HFF-Myc (cell line): ENCODE results near the gene VAMP2.

Source experiments
- DNase-seq: peaks from one replicate; pipeline ENCODE4 v3.0.0-alpha.2; 2011; ENCODE audit warnings: low read depth; ENCODE audit errors: extremely low read depth
- H3K4me3 ChIP-seq: replicated peaks from 2 replicates; pipeline ENCODE4 v1.5.1; 2011; ENCODE audit warnings: low read depth, mild to moderate bottlenecking, control low read depth, low read length
- CTCF ChIP-seq: IDR thresholded peaks from 2 replicates; pipeline ENCODE4 v1.5.1; 2012; ENCODE audit warnings: mild to moderate bottlenecking, low read depth, low read length, control low read depth; ENCODE audit errors: missing control alignments

The VAMP2 gene

GRCh38 chr17:8131844-8132441 lies 30.8 kb downstream of the VAMP2 start:
- no peak for TF ChIP-seq CTCF
- no peak for DNase-seq
- no peak overlapping the region for H3K4me3 ChIP-seq

DNA sequence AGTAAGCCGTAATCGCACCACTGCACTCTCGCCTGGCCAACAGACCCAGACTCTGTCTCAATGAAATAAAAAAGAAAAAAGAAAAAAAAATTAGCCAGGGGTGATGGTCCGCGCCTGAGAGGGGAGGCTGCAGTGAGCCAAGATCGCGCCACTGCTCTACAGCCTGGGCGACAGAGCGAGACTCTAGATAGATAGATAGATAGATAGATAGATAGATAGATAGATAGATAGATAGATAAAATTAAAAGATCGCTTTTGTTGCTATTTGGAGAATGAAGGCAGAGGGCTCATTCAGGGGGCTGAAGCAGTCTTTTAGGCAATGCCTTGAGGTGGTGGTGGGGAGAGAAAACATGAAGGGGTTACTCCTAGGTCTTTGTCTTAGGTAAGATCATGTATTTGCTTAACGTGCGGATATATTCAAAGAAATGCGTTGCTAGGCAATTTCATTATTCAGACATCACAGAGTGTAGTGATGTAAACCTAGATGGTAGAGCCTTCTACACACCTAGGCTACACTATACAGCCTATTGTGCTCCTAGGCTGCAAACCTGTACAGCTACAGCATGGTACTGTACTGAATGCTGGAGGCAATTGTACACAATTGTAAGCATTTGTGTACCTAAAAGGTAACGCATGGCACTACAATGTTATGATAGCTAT lies 34.5 kb downstream of the VAMP2 start:
- DNase-seq = no peak
- TF ChIP-seq CTCF = no peak
- H3K4me3 ChIP-seq = no peak overlapping the region

DNA sequence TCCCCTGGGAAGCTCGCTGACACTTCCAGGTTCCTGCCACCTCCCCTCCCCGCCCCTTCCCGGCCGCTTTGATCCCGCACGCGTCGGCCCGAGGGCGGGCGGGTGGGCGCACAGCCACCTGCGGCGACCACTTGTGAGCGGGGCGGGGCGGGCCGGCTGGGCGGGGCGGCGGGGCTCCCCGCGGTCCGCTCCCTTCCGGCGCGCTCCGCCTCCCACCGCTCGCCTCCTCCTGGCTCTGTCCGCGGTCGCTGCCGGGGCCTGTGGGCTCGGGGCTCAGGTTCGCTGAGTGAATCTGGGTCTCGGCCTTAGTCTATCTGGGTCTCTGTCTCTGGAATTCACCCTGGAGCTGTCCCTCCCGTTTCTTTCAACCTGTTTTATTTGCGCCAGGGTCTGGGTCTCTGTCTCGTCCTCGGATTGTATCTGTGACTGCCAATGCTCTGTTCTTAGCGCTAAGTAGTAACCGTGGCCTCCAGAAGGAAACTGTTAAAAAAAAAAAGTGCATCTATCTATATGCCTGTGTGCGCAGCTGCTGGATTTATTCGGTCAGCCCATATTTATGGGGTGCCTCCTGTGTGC lies 36.2 kb downstream of the VAMP2 start:
- peak overlapping the region; percentile 60 for H3K4me3 ChIP-seq
- DNase-seq = no peak
- no peak for TF ChIP-seq CTCF

- DNase-seq = no peak
- TF ChIP-seq CTCF = no peak
- H3K4me3 ChIP-seq = peak overlapping the region; percentile 60
Observed at GRCh38 chr17:8125947-8126490, 36.7 kb downstream of the VAMP2 start.

- peak overlapping the region; percentile 60 for H3K4me3 ChIP-seq
- no peak for DNase-seq
- TF ChIP-seq CTCF = no peak
Observed at GRCh38 chr17:8125154-8125946, 37.4 kb downstream of the VAMP2 start.

DNA sequence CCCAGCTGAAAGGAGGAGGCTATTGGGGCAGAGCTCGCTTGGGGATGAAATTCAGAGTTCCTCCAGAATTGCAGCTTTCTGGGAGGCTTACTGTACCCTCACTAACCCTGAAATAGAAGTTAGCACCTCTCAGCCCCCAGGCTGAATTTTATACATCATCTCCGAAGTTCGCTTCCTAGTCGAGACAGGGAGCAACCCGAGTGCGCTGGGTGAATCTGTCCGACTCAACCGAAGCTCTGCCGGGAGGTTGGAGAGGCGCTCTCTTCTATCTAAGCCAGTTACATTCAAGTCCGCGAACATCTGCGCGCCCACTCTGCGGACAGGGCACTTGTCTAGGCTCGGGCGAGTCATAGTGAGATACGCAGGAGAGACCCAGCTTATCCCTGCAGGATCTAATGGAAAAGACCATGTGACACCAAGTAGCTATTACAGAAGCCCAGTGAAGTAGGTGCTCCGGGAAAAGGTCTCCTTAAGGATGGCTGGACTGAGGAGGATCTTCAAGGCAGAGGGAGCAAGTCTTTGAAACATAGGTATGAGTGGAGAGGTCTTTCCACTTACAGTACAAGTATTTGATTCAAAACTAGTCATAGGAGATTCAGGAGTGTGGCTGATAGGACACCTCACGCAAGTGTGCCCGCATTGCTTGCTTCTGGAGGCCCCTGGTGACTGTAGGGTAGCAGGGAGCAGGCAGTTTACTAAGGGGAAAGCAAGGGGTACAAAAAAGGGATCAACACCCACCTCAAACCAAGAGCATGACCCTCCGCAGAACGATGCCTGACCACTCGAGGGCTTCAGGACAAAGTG lies 38.2 kb downstream of the VAMP2 start:
- TF ChIP-seq CTCF = no peak
- peak overlapping the region; percentile 60 for H3K4me3 ChIP-seq
- DNase-seq = no peak
